ENCODE data around the gene NDRG2. TPM values are rescaled to one million over a fixed set of nuclear protein-coding genes. Genes with fewer than 3 reads are reported as not detected.

NDRG2 gene
- 0.37 and 0.89 TPM in 2 replicates for total RNA-seq

DNA sequence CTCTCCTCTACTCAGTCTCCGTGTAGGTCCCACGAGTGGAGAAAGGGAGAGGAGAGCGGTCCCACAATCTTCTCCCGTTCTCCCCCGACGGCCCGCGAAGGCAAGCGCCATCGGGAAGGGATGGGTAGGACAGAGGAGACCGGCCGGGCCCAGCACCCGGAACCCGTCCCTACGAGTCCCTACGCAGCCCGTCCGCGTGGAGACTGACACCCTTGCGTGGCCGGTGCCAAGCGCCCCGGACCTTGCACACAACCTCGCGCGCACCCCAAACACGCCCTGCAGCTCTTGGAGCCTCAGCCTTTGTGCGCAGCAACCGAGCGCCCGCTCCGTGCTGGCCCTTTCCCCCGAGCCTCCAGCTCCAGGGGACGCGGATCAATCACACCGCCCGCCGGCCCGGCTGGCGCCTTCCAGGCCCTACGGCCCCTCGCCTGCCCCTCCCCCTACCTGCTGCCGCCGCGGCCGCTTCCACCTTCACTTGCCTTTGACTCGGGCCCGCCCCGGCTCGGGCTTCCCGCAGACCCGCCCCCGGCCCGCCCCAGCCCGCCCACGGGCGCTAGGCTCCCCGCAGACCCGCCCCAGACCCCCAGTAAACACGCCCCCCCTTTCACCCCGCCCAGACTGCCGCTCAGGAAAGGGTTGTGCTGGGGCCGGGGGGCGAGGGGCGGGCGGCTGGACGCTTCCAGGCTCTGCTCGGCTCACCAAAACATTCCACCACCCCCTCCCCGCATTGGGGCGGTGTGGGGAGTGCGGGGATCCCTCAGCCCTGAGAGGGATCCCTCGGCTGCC, at the start of gene NDRG2:
Gene NDRG2 (minus strand): TSS at position 477 of the 786 bp plus-strand sequence. CDS start 1,746 bp downstream, outside the sequence.

DNA sequence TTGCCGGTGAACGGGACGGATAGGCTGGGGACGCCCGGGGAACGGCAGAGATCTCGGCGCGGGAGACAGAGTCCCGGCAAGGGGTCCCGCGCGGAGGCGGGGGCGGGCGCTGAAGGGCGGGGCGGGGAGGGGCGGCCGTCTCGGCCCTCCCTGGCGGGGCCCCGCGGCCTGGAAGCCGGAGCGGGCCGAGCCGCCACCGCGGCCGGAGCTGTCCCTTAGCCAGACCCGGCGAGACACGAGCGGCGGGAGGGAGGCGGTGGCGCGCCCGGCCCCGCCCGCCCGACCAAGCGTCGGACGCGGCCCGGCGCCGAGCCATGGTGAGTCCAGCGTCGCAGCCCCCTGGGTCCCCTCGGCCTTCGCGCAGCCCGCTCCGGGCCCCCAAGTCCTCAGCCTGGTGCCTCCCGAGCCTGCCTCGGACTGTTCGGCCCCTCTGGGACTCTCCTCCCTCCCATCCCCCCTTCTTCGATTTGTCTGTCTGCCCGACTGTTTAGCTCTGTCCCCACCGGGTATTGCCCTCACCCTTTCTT, 45.3 kb upstream of the NDRG2 start, which contains the start of gene ARHGEF40:
Gene ARHGEF40 (plus strand): TSS at position 222 of the 527 bp plus-strand sequence. CDS start 93 bp downstream, at position 315.

DNA sequence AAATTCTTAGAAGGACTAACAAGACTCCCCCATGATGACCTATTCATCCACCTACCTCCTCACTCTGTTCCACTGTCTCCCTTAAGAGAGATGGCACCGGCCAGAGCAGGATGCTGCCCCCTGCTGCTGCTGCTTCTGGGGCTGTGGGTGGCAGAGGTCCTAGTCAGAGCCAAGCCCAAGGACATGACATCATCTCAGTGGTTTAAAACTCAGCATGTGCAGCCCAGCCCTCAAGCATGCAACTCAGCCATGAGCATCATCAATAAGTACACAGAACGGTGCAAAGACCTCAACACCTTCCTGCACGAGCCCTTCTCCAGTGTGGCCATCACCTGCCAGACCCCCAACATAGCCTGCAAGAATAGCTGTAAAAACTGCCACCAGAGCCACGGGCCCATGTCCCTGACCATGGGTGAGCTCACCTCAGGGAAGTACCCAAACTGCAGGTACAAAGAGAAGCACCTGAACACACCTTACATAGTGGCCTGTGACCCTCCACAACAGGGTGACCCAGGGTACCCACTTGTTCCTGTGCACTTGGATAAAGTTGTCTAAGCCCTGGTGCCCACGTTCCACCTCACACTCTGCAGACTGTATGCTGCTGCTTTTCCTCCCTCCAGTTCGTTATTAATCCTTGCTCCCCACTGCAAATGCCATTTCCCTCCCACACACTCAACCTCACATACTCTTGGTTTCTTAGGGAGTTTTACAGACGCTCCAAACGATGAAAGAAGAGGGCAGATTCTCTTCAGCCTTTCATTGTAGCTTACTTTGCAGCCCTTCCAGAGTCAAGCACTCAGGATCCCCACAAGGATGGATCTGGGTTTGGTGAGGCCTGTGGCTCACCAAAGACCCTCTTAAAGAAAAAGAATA, 33.2 kb upstream of the NDRG2 start, which contains the start of gene RNASE8:
Gene RNASE8 (plus strand): TSS at position 20 of the 873 bp plus-strand sequence. CDS start 71 bp downstream, at position 91.

DNA sequence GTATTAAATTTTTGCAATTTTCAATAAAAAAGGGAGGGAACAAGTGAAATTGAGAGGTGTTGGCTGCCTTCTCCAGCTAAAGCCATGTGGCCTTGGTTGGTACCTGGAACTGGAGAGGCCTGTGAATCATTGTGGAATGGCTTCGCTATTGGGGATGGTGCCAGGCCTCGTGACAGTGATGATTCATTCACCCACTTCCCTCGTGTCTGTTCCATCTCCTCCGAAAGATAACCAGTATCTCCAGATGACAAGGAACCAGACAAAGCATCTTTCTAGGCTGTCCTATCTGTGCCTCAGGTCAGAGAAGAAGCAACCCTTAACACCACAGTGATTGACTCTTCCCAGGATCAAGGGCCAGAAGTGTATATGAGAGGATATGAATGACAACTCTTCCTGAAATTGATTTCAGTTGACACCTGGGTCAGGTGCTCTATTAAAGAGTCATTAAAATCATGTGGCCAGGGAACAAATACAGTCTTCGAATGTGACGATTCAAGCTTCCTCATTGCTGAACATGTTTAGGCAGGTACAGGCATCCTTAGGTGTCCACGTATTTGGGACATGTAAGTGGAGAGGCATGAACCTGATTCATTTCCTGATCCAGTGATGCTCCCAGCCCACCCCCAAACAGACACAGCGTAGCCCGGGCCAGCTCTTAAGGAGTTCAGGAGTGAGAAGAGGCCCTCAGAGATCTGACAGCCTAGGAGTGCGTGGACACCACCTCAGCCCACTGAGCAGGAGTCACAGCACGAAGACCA, 17.0 kb upstream of the NDRG2 start, which contains the start of gene RNASE7:
Gene RNASE7 (plus strand): TSS at position 687 of the 758 bp plus-strand sequence. CDS start 631 bp downstream, outside the sequence.

DNA sequence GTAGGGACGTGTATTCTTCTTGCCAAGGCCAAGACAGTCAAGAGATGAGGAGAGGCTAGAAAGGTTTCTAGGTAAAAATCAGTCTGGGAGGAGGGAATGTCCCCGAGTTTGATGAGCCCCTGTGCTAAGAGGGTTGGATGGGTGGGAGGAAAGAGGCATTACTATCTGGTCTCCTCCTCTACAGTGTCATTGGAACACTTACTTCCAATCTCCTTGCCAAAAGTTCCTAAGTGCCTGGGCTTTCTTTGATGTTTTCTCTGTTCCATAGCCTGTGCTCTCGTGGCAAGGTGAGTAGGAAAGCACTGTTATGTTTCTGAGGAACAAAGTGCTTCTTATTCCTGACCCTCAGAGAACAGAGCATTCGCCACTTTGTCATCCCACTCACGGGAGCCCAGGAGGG, 9.8 kb upstream of the NDRG2 start, which contains the start of gene RNASE13:
Gene RNASE13 (minus strand): TSS at position 101 of the 400 bp plus-strand sequence. CDS start 519 bp downstream, outside the sequence.

DNA sequence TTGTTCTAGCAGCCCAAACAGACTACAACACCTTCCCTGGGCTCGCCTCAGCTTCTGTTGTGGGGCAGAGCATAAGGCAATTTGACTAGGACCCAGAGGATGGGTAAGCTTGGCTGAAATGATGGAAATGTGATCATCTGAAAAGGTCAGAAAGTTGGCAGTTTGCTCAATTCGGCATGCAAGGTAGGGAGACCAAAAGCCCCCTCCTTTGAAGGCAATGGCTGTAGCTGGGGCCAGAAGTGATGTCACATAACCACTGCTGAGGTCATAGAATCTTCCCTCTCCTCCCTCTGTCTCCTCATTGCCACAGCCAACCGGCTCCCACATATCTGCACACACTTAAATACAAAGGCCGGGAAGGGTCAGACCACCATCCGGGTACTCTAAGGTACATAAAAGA, 5.1 kb upstream of the NDRG2 start, which contains the start of gene TPPP2:
Gene TPPP2 (plus strand): TSS at position 301 of the 400 bp plus-strand sequence. CDS start 365 bp downstream, outside the sequence.

DNA sequence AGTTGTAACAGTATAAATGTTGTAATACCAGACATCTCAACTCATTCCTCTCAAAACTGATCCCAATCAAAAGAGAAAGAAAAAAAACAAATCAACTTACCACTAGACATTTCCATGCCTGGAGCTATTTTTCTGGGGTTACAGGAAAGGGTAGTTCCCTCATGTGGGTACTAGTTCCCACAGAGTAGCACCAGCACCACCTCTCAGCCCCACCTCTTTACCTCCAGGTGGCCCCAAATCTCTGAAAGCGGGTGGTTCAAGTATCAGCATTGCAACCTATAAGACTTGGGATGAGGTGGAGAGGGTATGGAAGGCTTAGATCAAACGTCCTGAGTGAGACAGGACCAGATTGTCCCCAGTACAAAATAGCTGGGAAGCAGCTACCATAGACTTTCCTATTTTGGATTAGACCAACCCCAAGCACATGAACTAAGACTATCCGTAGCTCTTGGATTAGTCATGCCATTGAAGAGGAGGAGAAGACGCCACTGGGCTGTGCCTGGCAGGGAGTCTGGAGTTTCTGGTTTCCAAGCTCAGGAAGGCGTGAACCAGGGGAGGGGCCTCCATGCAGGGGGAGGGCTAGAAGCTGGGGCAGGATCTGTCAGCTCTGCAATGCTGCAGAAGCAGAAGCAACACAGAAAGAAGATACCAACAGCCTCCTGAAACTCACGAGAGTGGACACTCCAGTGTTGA, 26.0 kb downstream of the NDRG2 start, which contains the start of gene SLC39A2:
Gene SLC39A2 (plus strand): TSS at position 620 of the 693 bp plus-strand sequence. CDS start 154 bp downstream, outside the sequence.

DNA sequence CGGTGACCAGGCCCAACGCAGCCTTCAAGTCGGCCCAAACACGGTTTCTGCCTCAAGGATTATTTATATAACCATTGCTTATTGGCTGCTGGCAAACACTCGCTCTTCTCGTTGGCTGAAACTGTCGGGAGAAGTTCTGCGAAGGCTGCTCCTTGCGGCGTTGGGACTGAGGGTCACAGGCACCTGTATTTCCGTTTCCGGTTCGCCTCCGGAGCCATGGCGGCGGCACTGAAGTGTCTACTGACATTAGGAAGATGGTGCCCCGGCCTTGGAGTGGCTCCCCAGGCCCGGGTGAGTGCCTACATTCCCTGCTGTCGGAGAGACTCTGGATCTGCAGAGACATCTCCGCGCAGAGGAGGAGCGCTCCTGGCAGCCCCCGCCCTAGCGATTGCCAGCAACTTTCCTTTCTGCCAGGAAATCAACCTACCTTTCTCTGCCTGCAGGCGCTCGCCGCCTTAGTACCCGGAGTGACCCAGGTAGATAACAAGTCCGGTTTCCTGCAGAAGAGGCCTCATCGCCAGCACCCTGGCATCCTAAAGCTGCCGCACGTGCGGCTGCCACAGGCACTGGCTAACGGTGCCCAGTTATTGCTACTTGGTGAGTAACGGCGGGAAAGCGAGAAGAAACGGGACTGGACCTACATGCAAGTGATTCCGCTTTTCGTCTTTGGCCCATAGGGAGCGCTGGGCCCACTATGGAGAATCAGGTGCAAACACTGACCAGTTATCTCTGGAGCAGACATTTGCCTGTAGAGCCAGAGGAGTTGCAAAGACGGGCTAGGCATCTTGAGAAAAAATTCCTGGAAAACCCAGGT, 34.9 kb downstream of the NDRG2 start, which contains the start of gene METTL17:
Gene METTL17 (plus strand): TSS at position 194 of the 814 bp plus-strand sequence. CDS start 23 bp downstream, at position 217.

Other genes with a start within 250 kb of the NDRG2 start
- not detected in 2 replicates for gene RNASE6, start 243.8 kb downstream of the NDRG2 start, total RNA-seq
- 0.30 TPM in 1 of 2 replicates, not detected in the other for gene RNASE1, start 222.2 kb downstream of the NDRG2 start, total RNA-seq
- gene RNASE3, start 133.7 kb downstream of the NDRG2 start, total RNA-seq = not detected in 2 replicates
- gene RNASE2, start 69.6 kb downstream of the NDRG2 start, total RNA-seq = not detected in 2 replicates
- 36.1 and 48.1 TPM in 2 replicates for gene METTL17, start 35.1 kb downstream of the NDRG2 start, total RNA-seq
- gene SLC39A2, start 25.8 kb downstream of the NDRG2 start, total RNA-seq = 0.30 TPM in 1 of 2 replicates, not detected in the other
- not detected in 2 replicates for gene TPPP2, start 5.2 kb upstream of the NDRG2 start, total RNA-seq
- not detected in 2 replicates for gene RNASE13, start 9.7 kb upstream of the NDRG2 start, total RNA-seq
- not detected in 2 replicates for gene RNASE7, start 17.3 kb upstream of the NDRG2 start, total RNA-seq
- not detected in 2 replicates for gene RNASE8, start 32.8 kb upstream of the NDRG2 start, total RNA-seq
- gene ARHGEF40, start 45.2 kb upstream of the NDRG2 start, total RNA-seq = 50.5 and 81.2 TPM in 2 replicates
- gene ZNF219, start 73.6 kb upstream of the NDRG2 start, total RNA-seq = 4.8 and 6.0 TPM in 2 replicates
- not detected in 2 replicates for gene TMEM253, start 76.0 kb upstream of the NDRG2 start, total RNA-seq
- gene OR5AU1, start 131.0 kb upstream of the NDRG2 start, total RNA-seq = not detected in 2 replicates
- gene HNRNPC, start 244.4 kb upstream of the NDRG2 start, total RNA-seq = 597 and 614 TPM in 2 replicates